IMR-90 (cell line): ENCODE measurements around the gene TMEM114.

Source experiments
- BHLHE40 ChIP-seq: fragments of 150-350 bp; IDR thresholded peaks from 2 replicates; pipeline ENCODE4 v1.6.1; 2016; ENCODE audit warnings: mild to moderate bottlenecking, low read depth, low read length
- CEBPB ChIP-seq: IDR thresholded peaks from 2 replicates; pipeline ENCODE4 v1.6.1; 2012; ENCODE audit warnings: low read depth, low read length, improper control_type of control experiment
- CHD1 ChIP-seq: IDR thresholded peaks from 2 replicates; pipeline ENCODE4 v1.6.1; 2012; ENCODE audit warnings: low read depth, low read length, improper control_type of control experiment
- CTCF ChIP-seq: conservative IDR thresholded peaks from 2 replicates; pipeline ENCODE4 v1.5.1; 2012; ENCODE audit warnings: mild to moderate bottlenecking, low read depth, low read length, improper control_type of control experiment
- ELK1 ChIP-seq: fragments of 150-350 bp; IDR thresholded peaks from 2 replicates; pipeline ENCODE4 v1.6.1; 2016; ENCODE audit warnings: low read depth, mild to moderate bottlenecking, low read length, moderate library complexity, borderline replicate concordance
- MAFK ChIP-seq: IDR thresholded peaks from 2 replicates; pipeline ENCODE4 v1.6.1; 2012; ENCODE audit warnings: low read depth, low read length, improper control_type of control experiment
- MAZ ChIP-seq: IDR thresholded peaks from 2 replicates; pipeline ENCODE4 v1.6.1; 2012; ENCODE audit warnings: low read depth, mild to moderate bottlenecking, low read length, improper control_type of control experiment, moderate library complexity, borderline replicate concordance
- MXI1 ChIP-seq: IDR thresholded peaks from 2 replicates; pipeline ENCODE4 v1.6.1; 2012; ENCODE audit warnings: low read depth, mild to moderate bottlenecking, low read length, moderate library complexity, borderline replicate concordance
- POLR2A ChIP-seq: IDR thresholded peaks from 2 replicates; pipeline ENCODE4 v1.6.1; 2012; ENCODE audit warnings: mild to moderate bottlenecking, low read depth, low read length
- RAD21 ChIP-seq: IDR thresholded peaks from 2 replicates; pipeline ENCODE4 v1.6.1; 2012; ENCODE audit warnings: low read length, improper control_type of control experiment
- RCOR1 ChIP-seq: IDR thresholded peaks from 2 replicates; pipeline ENCODE4 v1.6.1; 2012; ENCODE audit warnings: mild to moderate bottlenecking, low read length, improper control_type of control experiment; ENCODE audit not compliant: insufficient replicate concordance
- RFX5 ChIP-seq: IDR thresholded peaks from 2 replicates; pipeline ENCODE4 v1.8.0; 2012; ENCODE audit warnings: low read depth, mild to moderate bottlenecking, low read length, moderate library complexity
- USF2 ChIP-seq: fragments of 150-350 bp; IDR thresholded peaks from 2 replicates; pipeline ENCODE4 v1.6.1; 2017; ENCODE audit warnings: mild to moderate bottlenecking, antibody characterized with exemption, low read length, low read depth

GRCh38 chr16:8565498-8565897 lies 24.8 kb downstream of the TMEM114 start:
- TF ChIP-seq CTCF (no peak), CHD1 (no peak), USF2 (0 out of 2 replicates have a peak, but pooled peaks have one; percentile 14), MAFK (no peak), CEBPB (no peak), ELK1 (no peak), POLR2A (no peak), MXI1 (no peak), BHLHE40 (no peak), RCOR1 (no peak), MAZ (no peak), RAD21 (no peak), RFX5 (no peak)
